ENCODE results near the gene CNN1. TPM values are rescaled to one million over a fixed set of nuclear protein-coding genes. Genes with fewer than 3 reads are reported as not detected.
A peak's percentile ranks its signal among the peaks of the same experiment; 100 is the strongest.

CNN1 gene
- total and polyA plus RNA-seq, 9 of the 15 experiments (the other 6 are each of a cell fraction or from before 2014, with no cell fraction given) = 0.23 to 10.6 (median 5.2) TPM

- 0 out of 2 replicates have a peak, but pooled peaks have one; percentile 25 for TF ChIP-seq HNRNPL (IDR thresholded peaks at IDR 0.05; ENCODE audit: low read depth, low read length)
- TF ChIP-seq CREM (IDR thresholded peaks at IDR 0.05; ENCODE audit: low read depth) = peak; percentile 94
- peak; percentile 65 to 96; a peak in 2 of 4 replicates for TF ChIP-seq RCOR1 (IDR thresholded peaks at IDR 0.05; ENCODE audit: borderline replicate concordance in 1 of 2, low read depth in 2 of 2, low read length in 2 of 2)
- TF ChIP-seq MLLT1 (IDR thresholded peaks at IDR 0.05) = peak; percentile 16 to 46; a peak in 2 of 4 replicates
- peak; percentile 32; the same call in 1 of the 2 replicates for TF ChIP-seq ZNF24 (IDR thresholded peaks at IDR 0.05)
- TF ChIP-seq NFIC (IDR thresholded peaks at IDR 0.05) = peak; percentile 78
- TF ChIP-seq HCFC1 (IDR thresholded peaks at IDR 0.05; ENCODE audit: low read depth, low read length) = peak; percentile 58
- peak; percentile 73 for TF ChIP-seq TBP (optimal IDR thresholded peaks at IDR 0.05; ENCODE audit: low read depth, low read length)
- TF ChIP-seq, protein P1, sequence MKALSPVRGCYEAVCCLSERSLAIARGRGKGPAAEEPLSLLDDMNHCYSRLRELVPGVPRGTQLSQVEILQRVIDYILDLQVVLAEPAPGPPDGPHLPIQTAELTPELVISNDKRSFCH (CRISPR knock-in tag; IDR thresholded peaks at IDR 0.05) = no peak
- TF ChIP-seq, protein P1 (tag; IDR thresholded peaks at IDR 0.05) = peak; percentile 79; the same call in 1 of the 2 replicates
- TF ChIP-seq E2F3 (CRISPR knock-in tag; IDR thresholded peaks at IDR 0.05) = 0 out of 2 replicates have a peak, but pooled peaks have one; percentile 70
- no peak for TF ChIP-seq HES1 (IDR thresholded peaks at IDR 0.05; ENCODE audit: low read depth)
- TF ChIP-seq ZNF140 (CRISPR knock-in tag; IDR thresholded peaks at IDR 0.05) = no peak
- no peak for TF ChIP-seq DACH1 (IDR thresholded peaks at IDR 0.05; ENCODE audit: partially characterized antibody)
- TF ChIP-seq BCOR (IDR thresholded peaks at IDR 0.05) = peak; percentile 98
- no peak for TF ChIP-seq MED1 (CRISPR knock-in tag; IDR thresholded peaks at IDR 0.05; ENCODE audit: borderline replicate concordance)
- peak; percentile 80 for TF ChIP-seq SMARCB1 (IDR thresholded peaks at IDR 0.05; ENCODE audit: insufficient read length, low read depth)
- TF ChIP-seq NRF1 (conservative IDR thresholded peaks at IDR 0.05 in 1 of 2, IDR thresholded peaks at IDR 0.05 in 1 of 2) = peak; percentile 88 to 90
- no peak for TF ChIP-seq TAF15 (IDR thresholded peaks at IDR 0.05; ENCODE audit: low read depth, low read length)
- no peak for TF ChIP-seq RBBP5 (IDR thresholded peaks at IDR 0.05; ENCODE audit: borderline replicate concordance, insufficient read depth, low read length, poor library complexity, severe bottlenecking)
- no peak for TF ChIP-seq DNMT1 (IDR thresholded peaks at IDR 0.05)
- peak; percentile 90 for TF ChIP-seq CXXC5 (CRISPR knock-in tag; IDR thresholded peaks at IDR 0.05)
- peak; percentile 61 to 72; a peak in 2 of 4 replicates for TF ChIP-seq ARNT (IDR thresholded peaks at IDR 0.05)
- peak; percentile 64 for TF ChIP-seq SUPT5H (IDR thresholded peaks at IDR 0.05)
- no peak for TF ChIP-seq SRSF9 (IDR thresholded peaks at IDR 0.05; ENCODE audit: borderline replicate concordance, low read depth, low read length)
- peak; percentile 88 for TF ChIP-seq ZBTB7A (IDR thresholded peaks at IDR 0.05; ENCODE audit: borderline replicate concordance, control insufficient read depth, low read depth, low read length)
- TF ChIP-seq MEF2A (IDR thresholded peaks at IDR 0.05; ENCODE audit: control insufficient read depth, low read depth, low read length) = peak; percentile 58
- peak; percentile 68 to 93 for TF ChIP-seq KDM1A (IDR thresholded peaks at IDR 0.05)
- no peak for TF ChIP-seq SIRT6 (IDR thresholded peaks at IDR 0.05; ENCODE audit: low read depth, low read length)
These were observed 2.7 kb upstream of the CNN1 start (continued) for GRCh38 chr19:11535792-11536595.
